Stomach (tissue), 9 donors: ENCODE data around the gene RNF220. TPM values are rescaled to one million over a fixed set of nuclear protein-coding genes. Genes with fewer than 3 reads are reported as not detected.

Experiments used
- DNase-seq, 2 donors: peaks; one replicate each; pipeline versions ENCODE4 v3.0.0 to v3.0.0-alpha.2; 2013 to 2019
- H3K27ac ChIP-seq, 5 donors: fragments of 200-600 bp in 4 of 5; sonication (generic) in 4 of 5; one replicate each; pipeline ENCODE4 v1.5.1; 2013 to 2019; ENCODE audit warnings: mild to moderate bottlenecking in 1 of 5, moderate library complexity in 1 of 5
- H3K27me3 ChIP-seq, 3 donors: fragments of 200-600 bp; sonication (generic); one replicate each; pipeline ENCODE4 v1.5.1; 2017 to 2019; ENCODE audit warnings: mixed run types in 1 of 3
- H3K36me3 ChIP-seq, 4 donors: fragments of 200-600 bp; sonication (generic); 1 replicate in 3 of 4; 2 replicates in 1 of 4; pipeline ENCODE4 v1.5.1; 2016 to 2019
- H3K4me1 ChIP-seq, 4 donors: fragments of 200-600 bp; sonication (generic); one replicate each; pipeline ENCODE4 v1.5.1; 2016 to 2019
- H3K4me3 ChIP-seq, 4 donors: fragments of 200-600 bp; sonication (generic) in 3 of 4; one replicate each; pipeline ENCODE4 v1.5.1; 2016 to 2019; ENCODE audit warnings: mild to moderate bottlenecking in 1 of 4
- H3K9me3 ChIP-seq, 4 donors: fragments of 200-600 bp; sonication (generic); one replicate each; pipeline ENCODE4 v1.5.1; 2016 to 2019
- CTCF ChIP-seq, 7 experiments: fragments of 450-650 bp in 4 of 7; fragments of 200-600 bp in 3 of 7; sonication (generic) in 3 of 7; IDR thresholded peaks; one replicate each; pipeline ENCODE4 v1.5.1; 2016 to 2019; ENCODE audit warnings: antibody characterized with exemption in 7 of 7, control low read depth in 2 of 7, mild to moderate bottlenecking in 1 of 7
- EP300 ChIP-seq: sonication (generic); formaldehyde crosslinking; IDR thresholded peaks from one replicate; pipeline ENCODE4 v1.6.1; 2017; ENCODE audit warnings: antibody characterized with exemption
- POLR2A ChIP-seq, 4 donors: fragments of 450-650 bp; IDR thresholded peaks; one replicate each; pipeline ENCODE4 v1.6.1; 2016; ENCODE audit warnings: antibody characterized with exemption in 4 of 4, control low read depth in 2 of 4, mild to moderate bottlenecking in 1 of 4, moderate library complexity in 1 of 4
- POLR2AphosphoS5 ChIP-seq, 3 donors: sonication (generic); formaldehyde crosslinking; IDR thresholded peaks; one replicate each; pipeline ENCODE4 v1.6.1; 2016; ENCODE audit warnings: antibody characterized with exemption in 3 of 3
- WGBS, 5 donors: extraction: QIAGEN DNeasy Blood & Tissue Kit in 3 of 5; methylation state at CpG; one replicate each; pipeline versions ENCODE4 v1.1.5 to v1.1.7; 2013 to 2018; 5-methylcytosine and 5-hydroxymethylcytosine counted together
- intact Hi-C: fragments of 100-400 bp; cut with DNase I; formaldehyde crosslinking; loops from one replicate; pipeline ENCODE4 v1.15.1; 2023; ENCODE audit warnings: low total_unique reads
- polyA plus RNA-seq, 3 donors: library from polyadenylated mRNA; stranded (reverse); fragments of 200-250 nt; gene quantifications; one replicate each; pipeline ENCODE4 v1.2.3, GENCODE V29; 2013
- total RNA-seq, 5 donors: library from RNA; depleted of rRNA; stranded (reverse); fragments of >200 nt; gene quantifications; one replicate each; pipeline versions ENCODE4 v1.1.0 to v1.2.3, GENCODE V29; 2014 to 2016
- donor health status: healthy with polysubstance abuse.
- donor health status: Bipolar disorder and iron deficiency.
- donor health status: healthy.

The RNF220 gene
- total and polyA plus RNA-seq, 8 donors: 21.0 to 207 (median 47.2) TPM

GRCh38 chr1:44411861-44412260 lies 6.8 kb downstream of the RNF220 start:
- intact Hi-C loops: no loop called here
- Histone ChIP-seq H3K36me3 (no peaks in the 10 kb centered on the region), H3K27me3 (peaks cover 27 to 100% (median 95%) of the 10 kb centered on the region in 3 donors), H3K4me3 (no peak overlapping the region), H3K27ac (no peak overlapping the region), H3K4me1 (peaks cover 13 to 25% (median 17%) of the 10 kb centered on the region in 4 donors), H3K9me3 (peaks cover 0 to 11% (median 3%) of the 10 kb centered on the region in 4 donors)
- WGBS, 5 donors: 80 to 89% (median 85%) methylated on average over 10 of the region's 10 CpGs
- TF ChIP-seq POLR2A (IDR thresholded peaks at IDR 0.05) (no peak), POLR2AphosphoS5 (IDR thresholded peaks at IDR 0.05) (no peak), EP300 (no peak), CTCF (IDR thresholded peaks at IDR 0.05) (no peak)
- no peak for DNase-seq

- intact Hi-C loops: no loop called here
- no peak for DNase-seq
- no peak for TF ChIP-seq POLR2A (IDR thresholded peaks at IDR 0.05)
- TF ChIP-seq POLR2AphosphoS5 (IDR thresholded peaks at IDR 0.05): no peak
- no peak for TF ChIP-seq CTCF (IDR thresholded peaks at IDR 0.05)
- TF ChIP-seq EP300: no peak
- no peaks in the 10 kb centered on the region for H3K36me3 ChIP-seq
- no peak overlapping the region for H3K27ac ChIP-seq
- H3K27me3 ChIP-seq: peaks cover 26 to 100% (median 95%) of the 10 kb centered on the region in 3 donors
- WGBS, 5 donors: 41 to 60% (median 52%) methylated on average over 7 of the region's 7 CpGs
- no peak overlapping the region for H3K4me3 ChIP-seq
- peaks cover 11 to 25% (median 15%) of the 10 kb centered on the region in 4 donors for H3K4me1 ChIP-seq
- H3K9me3 ChIP-seq: peaks cover 0 to 7% (median 3%) of the 10 kb centered on the region in 4 donors
These were observed 7.5 kb downstream of the RNF220 start for GRCh38 chr1:44412601-44413000.

- Histone ChIP-seq H3K9me3 (no peaks in the 10 kb centered on the region), H3K36me3 (no peaks in the 10 kb centered on the region), H3K27ac (no peak overlapping the region), H3K27me3 (peaks cover 23 to 100% (median 95%) of the 10 kb centered on the region in 3 donors), H3K4me1 (peaks cover 10 to 24% (median 15%) of the 10 kb centered on the region in 4 donors), H3K4me3 (no peak overlapping the region)
- intact Hi-C loops: no loop called here
- no peak for TF ChIP-seq POLR2AphosphoS5 (IDR thresholded peaks at IDR 0.05)
- 70 to 78% (median 76%) methylated on average over 9 of the region's 9 CpGs for WGBS, 5 donors
- DNase-seq: no peak
These were observed 8.7 kb downstream of the RNF220 start for GRCh38 chr1:44413740-44414139.

GRCh38 chr1:44415013-44415412 lies 10.0 kb downstream of the RNF220 start:
- peaks cover 14 to 100% (median 95%) of the 10 kb centered on the region in 3 donors for H3K27me3 ChIP-seq
- no peaks in the 10 kb centered on the region for H3K9me3 ChIP-seq
- no peak overlapping the region for H3K4me3 ChIP-seq
- H3K36me3 ChIP-seq: no peaks in the 10 kb centered on the region
- intact Hi-C loops: no loop called here
- peaks cover 10 to 17% (median 14%) of the 10 kb centered on the region in 4 donors for H3K4me1 ChIP-seq
- DNase-seq: no peak
- TF ChIP-seq POLR2AphosphoS5 (IDR thresholded peaks at IDR 0.05) (no peak), CTCF (IDR thresholded peaks at IDR 0.05) (no peak), POLR2A (IDR thresholded peaks at IDR 0.05) (no peak), EP300 (no peak)
- no peak overlapping the region for H3K27ac ChIP-seq
- 50 to 65% (median 64%) methylated on average over 9 of the region's 9 CpGs for WGBS, 5 donors

GRCh38 chr1:44416408-44416807 lies 11.4 kb downstream of the RNF220 start:
- no peak overlapping the region for H3K4me3 ChIP-seq
- peaks cover 10 to 17% (median 14%) of the 10 kb centered on the region in 4 donors for H3K4me1 ChIP-seq
- no peaks in the 10 kb centered on the region for H3K36me3 ChIP-seq
- intact Hi-C loops: no loop called here
- H3K27me3 ChIP-seq: peaks cover 14 to 100% (median 95%) of the 10 kb centered on the region in 3 donors
- no peak for TF ChIP-seq POLR2A (IDR thresholded peaks at IDR 0.05)
- TF ChIP-seq EP300: no peak
- TF ChIP-seq CTCF (IDR thresholded peaks at IDR 0.05): no peak
- no peak for TF ChIP-seq POLR2AphosphoS5 (IDR thresholded peaks at IDR 0.05)
- 87 to 91% (median 89%) methylated on average over 7 of the region's 7 CpGs for WGBS, 5 donors
- no peak overlapping the region for H3K27ac ChIP-seq
- DNase-seq: no peak
- no peaks in the 10 kb centered on the region for H3K9me3 ChIP-seq
